GM21619 (cell line): ENCODE results near the gene FHOD3.

Experiments
- ATAC-seq: cut with Tn5 transposase; IDR thresholded peaks from one replicate; pipeline ENCODE4 v1.9.1; 2021; ENCODE audit not compliant: unreplicated experiment

Gene FHOD3

DNA sequence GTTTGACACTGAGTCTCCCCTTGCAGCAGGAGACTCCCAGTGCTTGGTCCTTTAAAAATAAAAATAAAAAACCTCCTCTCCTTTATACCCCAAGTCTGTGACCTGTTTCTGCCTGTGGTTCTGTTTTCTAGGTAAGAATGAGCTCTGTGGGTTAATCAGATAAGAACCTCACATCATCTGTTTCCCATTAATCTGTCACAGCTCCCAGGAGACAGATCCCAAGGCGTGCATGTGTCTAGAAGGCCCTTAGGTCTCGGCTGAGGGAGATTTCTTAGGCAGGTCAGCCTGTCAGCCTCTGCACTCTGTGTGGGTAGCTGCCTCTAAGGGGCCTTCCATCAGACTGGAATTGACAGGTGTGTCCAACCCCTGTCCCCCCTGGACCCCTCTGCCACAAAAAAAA, 80.7 kb downstream of the FHOD3 start:
- no peak for ATAC-seq

DNA sequence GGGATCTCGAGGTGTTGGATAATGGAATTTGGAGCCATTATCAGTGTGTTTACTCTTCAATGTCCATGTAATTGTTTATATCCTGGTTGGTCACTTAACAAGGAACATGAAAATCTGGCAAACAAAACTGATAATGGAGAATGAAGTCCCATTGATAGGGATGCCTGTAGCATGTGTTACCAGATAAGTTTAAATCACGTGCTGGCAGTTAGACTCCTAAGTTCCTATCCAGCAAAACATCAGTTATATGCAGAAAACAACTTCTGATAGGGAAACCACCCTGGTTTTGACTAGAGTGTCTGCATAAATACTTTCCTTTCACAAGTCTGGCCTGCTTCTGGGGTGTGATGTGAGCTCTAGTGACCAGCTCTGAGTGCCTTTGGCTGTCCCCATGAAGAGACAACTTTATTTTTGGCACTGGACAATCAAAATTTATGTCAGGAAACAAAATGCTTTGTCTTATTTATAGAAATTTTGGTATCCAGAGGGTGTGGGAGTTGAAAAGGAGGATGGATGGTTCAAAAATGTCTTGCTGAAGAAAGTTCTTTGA, 82.0 kb downstream of the FHOD3 start:
- no peak for ATAC-seq

DNA sequence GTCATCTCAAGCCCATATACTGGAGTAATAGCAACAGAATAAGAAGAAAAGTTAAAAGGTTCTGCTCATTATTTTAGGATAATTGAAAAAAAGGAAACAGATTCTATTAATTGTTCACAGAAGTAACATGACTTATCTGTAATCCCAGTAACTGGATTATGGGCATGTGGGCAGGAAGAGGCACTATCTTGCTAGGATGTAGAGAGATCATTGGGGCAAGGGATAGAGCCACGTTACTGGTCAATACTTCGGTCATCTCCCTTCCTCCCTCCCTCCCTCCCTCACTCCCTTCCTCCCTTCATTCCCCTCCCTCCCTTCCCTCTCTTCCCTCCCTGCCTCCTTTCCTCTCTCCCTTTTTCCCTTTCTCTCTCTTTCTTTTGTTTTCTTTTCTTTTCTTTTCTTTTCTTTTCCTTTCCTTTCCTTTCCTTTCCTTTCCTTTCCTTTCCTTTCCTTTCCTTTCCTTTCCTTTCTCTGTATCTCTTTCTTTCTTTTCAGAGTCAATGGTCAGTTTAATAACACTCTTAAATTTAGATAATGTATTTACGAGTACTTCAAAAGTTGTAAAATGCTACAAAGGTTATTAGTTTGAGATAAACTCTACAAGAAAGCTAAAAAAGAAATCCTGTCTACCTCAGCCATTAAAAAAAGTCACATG, 82.8 kb downstream of the FHOD3 start:
- no peak for ATAC-seq

DNA sequence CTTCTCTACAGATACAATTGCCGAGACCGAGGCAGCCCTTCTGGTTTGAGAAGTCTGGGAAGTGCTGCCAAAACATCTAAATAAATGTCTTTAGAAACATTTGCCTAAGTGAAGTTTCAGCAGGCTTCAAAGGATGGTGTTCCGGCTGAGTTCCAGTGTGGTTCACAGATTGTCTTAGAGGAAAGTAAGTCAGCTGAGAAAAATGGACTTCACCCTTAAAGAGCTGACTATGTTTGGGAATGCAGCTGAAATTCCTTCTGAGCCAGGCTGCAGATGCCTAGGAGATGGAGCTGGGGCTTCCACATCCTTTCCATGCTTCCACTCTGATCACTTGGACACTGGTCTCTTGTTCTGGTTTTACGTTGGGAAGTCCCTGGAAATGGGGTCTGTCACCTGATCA, 83.6 kb downstream of the FHOD3 start:
- ATAC-seq = no peak

DNA sequence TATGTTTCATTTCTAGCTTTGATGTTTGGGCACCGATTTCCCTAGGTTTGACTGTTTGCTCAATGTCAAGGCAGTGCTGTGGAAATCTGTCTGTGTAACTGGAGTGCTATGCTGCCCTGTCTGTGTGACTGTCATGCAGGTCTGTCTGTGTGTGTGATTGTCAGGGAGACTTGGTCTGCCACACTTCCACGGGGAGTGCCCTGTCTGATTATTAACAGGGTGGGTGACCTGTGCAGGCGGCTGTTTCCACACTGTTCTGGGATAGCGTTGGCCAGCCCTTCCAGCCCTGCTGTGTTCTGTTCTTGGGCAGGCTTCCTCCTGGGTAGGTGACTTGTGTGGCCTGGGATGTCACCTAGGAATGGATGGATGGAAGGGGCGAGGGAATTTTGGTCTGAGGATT, 85.3 kb downstream of the FHOD3 start:
- ATAC-seq = no peak

DNA sequence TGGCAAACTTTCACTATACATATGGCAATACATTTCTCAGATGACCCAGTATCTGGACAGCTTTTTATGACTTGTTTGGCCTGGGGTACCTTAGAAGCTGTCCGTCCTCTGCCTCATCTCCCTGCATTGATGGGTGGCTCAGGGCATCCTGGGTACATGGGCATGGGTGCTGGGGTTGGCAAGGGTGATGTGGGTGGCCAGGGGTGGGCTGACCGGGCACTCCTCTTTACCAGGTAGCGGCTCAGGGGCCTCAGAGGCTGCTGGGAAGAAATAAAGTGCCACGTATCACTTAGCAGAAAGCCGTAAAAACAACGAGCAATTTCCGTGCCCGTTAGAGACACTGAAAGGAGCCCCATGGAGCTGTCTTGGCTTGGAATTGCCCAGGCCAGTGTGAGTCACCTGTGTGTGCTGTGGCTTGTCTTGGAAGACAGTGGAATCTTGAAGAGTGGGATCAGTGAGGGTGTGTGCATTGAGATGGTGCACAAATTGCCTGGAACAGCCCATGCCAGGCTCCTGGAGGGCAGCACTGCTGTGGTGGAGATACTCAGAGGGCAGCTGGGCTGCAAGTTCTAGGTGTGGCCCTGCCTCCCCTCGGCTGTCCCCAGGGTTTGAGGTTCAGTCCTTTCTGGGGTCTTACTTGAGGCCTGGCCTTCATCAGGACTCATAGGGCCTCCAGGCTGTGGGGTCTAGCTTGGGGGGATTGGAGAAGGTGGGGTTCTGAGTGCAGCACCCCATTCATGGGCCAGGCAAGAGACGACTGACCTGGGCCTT, 88.8 kb downstream of the FHOD3 start:
- ATAC-seq = no peak

DNA sequence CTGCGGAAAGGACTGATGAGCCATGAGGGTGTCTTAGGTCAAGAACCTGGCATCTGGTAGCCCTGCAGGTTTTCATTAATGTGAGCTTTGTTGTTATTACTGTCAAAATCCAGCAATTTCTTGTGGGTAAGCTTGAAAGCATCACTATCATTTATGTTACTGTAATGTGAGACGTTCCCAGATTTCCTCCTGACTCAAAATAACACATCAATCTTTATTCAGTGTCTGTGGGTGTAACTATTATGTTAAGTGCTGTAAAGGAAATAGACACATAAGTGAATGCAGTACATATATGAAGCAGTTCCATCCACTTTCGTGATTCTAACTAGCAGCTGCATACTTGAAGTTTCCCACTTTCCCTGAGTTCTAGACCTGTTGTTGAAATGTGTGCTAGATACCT, 89.8 kb downstream of the FHOD3 start:
- no peak for ATAC-seq

DNA sequence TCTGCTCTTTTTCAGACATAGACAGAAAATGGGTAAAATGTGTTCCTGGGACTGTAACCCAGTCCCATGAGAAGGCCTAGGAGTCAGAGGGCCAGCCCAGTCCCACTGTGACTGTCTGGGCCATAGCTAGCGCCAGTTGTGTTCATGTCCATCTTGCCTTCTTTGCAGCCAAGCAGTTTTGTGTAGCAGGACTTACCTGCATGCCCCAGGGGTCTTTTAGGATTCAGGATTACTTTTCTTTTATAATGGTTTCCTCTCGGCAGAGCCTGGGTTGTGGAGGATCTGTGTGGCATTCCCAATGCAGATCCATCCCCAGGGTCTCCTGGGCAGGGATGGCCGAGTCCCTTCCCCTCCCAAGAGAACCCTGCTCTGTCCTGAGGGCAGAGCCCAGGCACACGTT, 90.8 kb downstream of the FHOD3 start:
- ATAC-seq = no peak

DNA sequence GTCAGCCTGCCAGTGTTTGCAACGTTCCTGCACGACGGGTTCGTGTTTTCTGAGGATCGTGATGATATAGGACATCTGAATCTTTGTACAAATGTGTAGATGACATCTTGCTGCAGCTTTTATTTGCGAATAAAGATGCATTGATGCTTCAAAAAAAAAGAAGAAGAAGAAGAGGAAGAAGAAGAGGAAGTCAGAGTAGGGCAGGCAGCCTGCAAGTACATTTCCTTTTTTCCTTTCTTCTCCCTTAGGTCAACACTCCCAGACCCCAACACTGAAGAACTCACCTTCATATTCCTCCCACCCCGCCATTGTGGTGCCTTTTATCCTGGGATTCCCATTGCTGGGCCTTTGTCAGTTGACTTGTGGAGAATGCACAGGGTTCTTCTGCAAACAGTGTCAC, 91.5 kb downstream of the FHOD3 start:
- no peak for ATAC-seq

DNA sequence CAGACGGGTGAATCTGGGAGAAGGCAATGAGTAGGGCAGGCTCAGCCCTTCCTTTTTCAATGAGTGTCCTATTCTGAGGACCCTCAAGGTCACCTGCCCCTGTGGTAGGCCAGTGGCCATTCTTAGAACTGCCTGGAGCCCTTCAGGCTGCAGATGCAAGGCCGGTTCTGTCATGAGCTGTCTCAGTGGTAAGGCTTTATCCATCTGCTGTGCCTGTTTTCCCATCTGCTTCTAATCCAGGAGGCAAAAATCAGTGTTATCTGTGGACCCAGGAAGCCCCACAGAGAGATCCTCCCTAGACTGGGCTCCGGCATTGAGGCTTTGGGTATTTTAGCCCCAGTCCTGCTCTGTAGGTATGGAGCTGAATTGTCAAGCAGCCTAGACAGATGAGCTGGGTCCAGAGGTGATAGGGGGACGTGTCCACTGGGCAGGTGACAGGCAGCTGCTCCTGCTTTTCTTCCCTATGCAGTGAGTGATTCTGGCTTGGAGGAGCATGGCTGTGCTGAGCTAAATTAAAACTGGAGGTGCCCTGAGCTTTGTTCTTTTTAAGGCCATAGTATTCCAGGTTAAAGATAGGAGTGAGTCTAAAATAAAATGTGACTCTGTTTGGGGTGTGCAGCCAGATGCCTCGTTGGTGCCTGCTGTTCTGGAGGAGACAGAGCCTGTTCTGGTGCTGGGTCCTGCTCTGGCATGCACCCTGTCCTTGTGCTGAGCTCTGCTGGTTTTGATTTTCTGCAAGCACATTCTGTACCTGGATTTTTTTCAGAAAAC, 92.5 kb downstream of the FHOD3 start:
- ATAC-seq = no peak

DNA sequence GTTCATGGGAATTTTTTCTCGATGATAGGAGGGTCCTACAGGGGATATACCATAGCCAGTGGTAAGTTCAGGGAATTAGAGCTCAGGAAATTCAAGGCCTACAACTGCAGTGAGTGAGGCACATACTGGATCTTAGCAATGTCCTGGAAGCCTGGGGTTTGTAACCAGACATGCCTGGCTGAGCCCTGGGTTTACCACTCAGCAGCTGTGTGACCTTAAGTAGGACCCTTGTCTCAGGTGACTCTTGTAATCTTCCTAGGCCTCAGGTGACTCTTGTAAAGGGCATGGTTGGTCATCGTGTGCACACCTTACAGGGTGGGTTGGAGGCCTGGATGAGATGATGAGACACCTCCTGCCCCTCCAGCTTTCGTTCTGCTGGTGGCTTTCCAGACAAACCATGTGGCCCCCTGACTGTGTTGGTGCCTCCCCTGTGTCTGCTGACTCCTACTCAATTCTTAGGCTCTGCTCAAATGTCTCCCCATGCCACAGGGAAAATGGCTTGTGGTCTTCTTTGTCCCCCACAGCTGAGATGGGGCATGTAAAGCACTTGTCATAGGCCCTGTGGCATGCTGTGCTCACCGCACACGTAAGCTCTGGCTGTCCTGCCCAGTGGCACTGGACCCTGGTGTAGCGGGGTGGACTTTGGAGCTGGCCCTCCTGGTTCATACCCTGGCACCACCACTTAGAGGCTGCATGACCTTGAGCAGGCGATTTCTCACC, 94.1 kb downstream of the FHOD3 start:
- no peak for ATAC-seq

DNA sequence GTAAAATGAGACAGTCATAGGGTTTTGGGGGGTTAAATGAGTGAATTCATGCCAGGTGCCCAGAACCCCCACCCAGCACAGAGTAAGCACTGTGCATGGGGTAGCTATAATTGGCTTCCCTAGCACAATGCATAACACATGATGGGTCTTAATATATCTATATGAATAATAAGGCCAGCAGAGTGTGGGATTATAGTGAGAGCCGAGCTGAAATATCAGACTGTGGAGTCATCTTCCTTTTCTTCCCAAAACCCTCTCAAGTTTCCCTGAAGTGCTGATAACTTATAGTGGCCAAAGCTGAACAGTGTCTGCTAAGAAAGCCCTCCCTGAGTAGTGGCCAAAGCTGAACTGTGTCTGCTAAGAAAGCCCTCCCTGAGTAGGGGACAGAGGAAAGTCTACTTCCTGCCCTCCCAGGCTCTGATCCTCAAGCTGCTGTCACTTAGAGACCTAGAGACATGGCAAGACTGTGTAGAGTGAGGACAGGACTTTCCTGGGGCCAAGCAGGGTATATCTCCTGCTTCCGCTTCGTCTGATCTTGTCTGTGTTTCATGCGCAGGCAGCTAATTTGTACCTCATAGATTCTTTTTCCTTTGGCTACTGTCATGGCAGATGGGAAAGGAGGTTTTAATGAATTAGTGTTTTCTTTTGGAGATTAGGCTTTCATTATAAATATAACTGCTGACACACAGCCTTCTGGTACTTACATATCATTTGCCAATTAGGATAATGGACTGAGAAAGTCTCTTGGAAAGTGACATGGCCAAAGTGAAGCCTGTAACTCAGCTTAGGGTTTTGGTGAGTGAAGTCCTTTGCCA, 94.9 kb downstream of the FHOD3 start:
- ATAC-seq = no peak

DNA sequence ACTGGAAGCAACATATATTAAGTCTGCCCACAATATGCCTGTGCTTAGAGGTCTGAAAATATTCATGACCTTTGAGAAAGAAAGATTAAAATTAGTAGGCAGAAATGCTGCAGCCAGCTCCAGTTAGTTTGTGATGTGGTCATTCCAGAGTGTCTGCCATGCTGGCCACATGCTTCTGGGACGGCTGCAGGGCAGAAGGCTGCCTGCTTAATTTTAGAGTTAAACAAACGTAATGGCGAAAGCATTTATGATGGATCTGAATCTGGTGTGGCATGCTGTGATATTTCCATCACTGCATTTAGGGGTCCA, 95.4 kb downstream of the FHOD3 start:
- ATAC-seq = no peak

DNA sequence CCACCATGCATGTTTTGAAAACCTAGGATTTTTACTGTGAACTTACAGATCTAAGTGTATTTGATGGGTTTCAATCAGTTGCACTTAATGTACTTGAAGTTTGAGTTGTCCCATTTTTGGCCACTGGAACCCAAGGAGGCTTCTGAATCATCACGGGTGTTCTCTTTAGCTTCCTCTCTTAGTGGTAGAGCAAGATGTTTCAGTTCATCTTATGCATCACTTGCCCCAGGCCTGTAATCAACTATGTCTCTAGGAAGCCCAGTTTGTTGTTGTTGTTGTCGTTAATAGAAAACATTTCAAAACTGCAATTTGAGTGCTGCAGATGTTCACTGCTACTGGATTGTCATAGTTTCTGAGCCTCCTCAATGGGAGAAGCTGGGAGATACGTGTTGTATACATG, 97.0 kb downstream of the FHOD3 start:
- no peak for ATAC-seq

DNA sequence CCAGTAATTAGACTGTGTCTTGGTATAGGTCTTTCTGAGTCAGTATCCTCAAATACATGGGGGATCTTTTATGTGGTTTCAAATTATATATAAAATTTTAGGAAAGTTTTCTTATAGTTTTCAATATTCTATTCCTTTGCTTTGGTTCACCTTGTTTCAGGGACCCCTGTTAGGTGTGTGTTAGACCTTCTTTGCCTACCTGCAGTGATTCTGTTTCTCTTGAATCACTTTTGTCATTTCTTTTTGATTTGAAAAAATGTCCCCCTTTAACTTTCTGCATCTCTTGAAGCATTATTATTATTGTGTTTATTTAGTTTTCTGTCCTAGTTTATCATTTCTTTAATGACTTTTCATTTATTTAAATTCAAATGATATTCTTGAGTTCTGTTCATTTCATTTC, 98.7 kb downstream of the FHOD3 start:
- no peak for ATAC-seq

DNA sequence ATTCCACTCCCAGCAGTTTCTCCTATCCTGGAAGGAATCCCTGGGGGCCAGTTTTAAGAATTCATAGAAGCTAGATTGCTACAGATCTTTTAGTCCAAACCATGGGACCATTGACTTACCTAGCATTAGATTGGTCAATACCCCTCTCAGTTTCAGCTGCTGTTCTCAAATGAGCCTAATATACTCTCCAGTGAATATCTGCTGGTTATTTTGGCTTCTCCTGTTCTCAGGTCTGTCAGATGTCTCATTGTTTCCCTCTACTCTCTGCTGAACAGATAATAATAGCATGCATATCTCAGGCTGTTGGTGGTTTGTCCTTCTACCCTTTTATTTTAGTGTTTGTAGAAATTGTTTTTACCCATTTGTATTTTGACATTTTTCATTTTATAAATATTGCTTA, 99.5 kb downstream of the FHOD3 start:
- no peak for ATAC-seq

DNA sequence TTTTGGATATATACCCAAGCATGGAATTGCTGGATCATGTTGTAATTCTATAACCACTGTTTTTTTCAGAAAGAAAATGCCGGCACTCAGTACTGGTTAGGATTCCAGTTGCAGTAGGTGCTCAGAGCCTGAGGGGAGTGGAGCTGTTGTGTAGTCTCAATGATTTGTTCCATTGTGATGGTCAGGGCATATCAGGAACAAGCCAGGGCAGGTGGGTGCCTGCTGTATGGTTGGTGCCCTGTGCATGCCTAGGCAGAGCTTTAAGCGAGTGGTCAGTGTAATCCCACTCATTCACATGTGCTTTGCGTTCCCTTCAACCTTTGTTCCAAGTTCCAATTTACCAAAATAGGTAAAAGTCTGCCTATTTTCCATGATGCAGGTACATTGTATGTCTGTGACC, 100.9 kb downstream of the FHOD3 start:
- no peak for ATAC-seq

DNA sequence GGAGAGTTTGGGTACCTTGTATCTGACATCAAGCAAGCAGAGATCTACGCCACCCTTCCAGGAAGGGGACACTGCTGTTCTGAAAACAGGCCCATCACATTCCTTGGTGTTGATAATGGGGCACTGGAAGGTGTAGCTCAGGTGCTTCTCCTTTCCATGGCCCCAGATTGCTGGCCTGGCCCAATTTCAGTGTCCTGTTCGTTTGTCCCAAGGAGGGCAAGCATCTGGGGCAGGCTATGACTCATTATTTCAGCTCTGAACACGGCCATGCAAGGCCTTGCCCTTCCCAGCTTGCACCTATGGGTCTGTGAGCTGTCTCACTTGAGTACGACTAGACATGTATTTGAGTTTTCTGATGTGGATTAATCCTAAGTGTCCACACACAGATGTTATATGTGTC, 101.5 kb downstream of the FHOD3 start:
- ATAC-seq = no peak

DNA sequence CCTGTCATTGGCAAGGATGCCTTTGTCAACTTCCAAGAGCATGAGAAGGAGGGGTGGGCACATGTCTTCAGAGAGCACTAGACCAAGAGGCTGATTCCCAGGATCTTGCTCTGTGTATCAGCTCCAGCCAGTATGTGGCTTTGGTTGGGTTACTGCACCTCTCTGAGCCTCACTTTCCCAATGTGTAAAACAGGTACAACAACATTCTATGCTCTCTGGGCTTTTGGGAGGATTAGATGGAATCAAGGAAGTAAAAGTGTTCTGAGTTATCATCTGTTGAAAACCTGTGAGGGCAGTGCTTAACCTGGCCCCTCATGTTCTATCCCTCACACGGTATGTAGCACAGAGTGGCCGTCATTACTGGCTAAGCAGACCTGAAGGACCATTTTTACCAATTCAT, 103.9 kb downstream of the FHOD3 start:
- ATAC-seq = no peak

DNA sequence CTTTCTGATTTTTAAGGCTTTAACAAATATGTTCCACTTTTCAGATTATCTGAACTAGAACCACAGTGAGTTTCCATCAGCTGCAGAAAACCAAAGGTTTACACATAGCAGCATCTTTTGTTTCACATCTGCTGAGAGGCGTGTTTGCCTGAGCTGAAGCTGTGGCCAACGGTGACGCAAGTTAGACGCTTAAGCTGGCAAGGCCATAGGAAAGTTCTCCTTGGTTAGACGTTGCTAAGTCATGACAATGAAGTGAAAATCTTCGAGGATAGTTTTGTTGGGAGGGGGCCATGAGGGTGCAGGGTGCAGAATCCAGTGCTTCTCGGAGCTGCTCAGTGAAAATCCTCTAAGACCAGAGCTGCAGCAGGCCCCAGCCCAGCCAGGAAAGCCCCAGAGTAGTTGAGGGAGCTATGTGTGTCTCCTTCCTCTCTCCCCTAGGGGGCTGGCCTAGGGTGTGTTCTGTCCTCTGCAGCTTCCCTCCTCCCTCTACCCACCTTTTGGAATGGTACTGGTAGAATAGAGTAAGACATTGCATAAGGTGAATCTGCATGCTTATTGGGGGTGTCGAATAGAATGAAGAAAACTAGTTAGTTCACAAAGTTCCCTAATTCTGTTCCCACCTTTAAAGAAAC, 105.4 kb downstream of the FHOD3 start:
- no peak for ATAC-seq
